Esophagus (tissue), 2 donors: ENCODE data around the gene MCC. TPM values are rescaled to one million over a fixed set of nuclear protein-coding genes. Genes with fewer than 3 reads are reported as not detected.

Experiments
- H3K27ac ChIP-seq, 2 donors: one replicate each; pipeline ENCODE4 v1.5.1; 2013; ENCODE audit warnings: low read depth in 2 of 2, mild to moderate bottlenecking in 2 of 2, inconsistent platforms in 1 of 2, low read length in 1 of 2, moderate library complexity in 1 of 2
- H3K27me3 ChIP-seq, 2 donors: one replicate each; pipeline ENCODE4 v1.6.1; 2013; ENCODE audit warnings: low read length in 2 of 2, control low read depth in 1 of 2, mild to moderate bottlenecking in 1 of 2; ENCODE audit not compliant: insufficient read depth in 2 of 2, control insufficient read depth in 1 of 2
- H3K36me3 ChIP-seq, 2 donors: one replicate each; pipeline ENCODE4 v1.6.1; 2013; ENCODE audit warnings: low read length in 1 of 2; ENCODE audit not compliant: control insufficient read depth in 2 of 2, insufficient read depth in 2 of 2
- H3K4me1 ChIP-seq, 2 donors: one replicate each; pipeline ENCODE4 v1.6.1; 2013; ENCODE audit warnings: low read length in 1 of 2; ENCODE audit not compliant: control insufficient read depth in 2 of 2, insufficient read depth in 2 of 2
- H3K4me3 ChIP-seq, 2 donors: one replicate each; pipeline ENCODE4 v1.5.1; 2013; ENCODE audit warnings: low read length in 2 of 2, mild to moderate bottlenecking in 2 of 2, low read depth in 1 of 2, moderate library complexity in 1 of 2
- H3K9me3 ChIP-seq, 2 donors: one replicate each; pipeline ENCODE4 v1.6.1; 2013; ENCODE audit warnings: mild to moderate bottlenecking in 2 of 2, low read depth in 1 of 2, low read length in 1 of 2, moderate library complexity in 1 of 2; ENCODE audit not compliant: control insufficient read depth in 2 of 2, insufficient read depth in 1 of 2
- WGBS, 2 donors: extraction: QIAGEN DNeasy Blood & Tissue Kit; methylation state at CpG; one replicate each; pipeline ENCODE4 v1.1.7; 2013; 5-methylcytosine and 5-hydroxymethylcytosine counted together
- polyA plus RNA-seq, 2 donors: library from polyadenylated mRNA; stranded (reverse); fragments of 200-250 nt; gene quantifications; one replicate each; pipeline ENCODE4 v1.2.3, GENCODE V29; 2013
- donor health status: healthy with polysubstance abuse.
- donor health status: Bipolar disorder and iron deficiency.

MCC gene
- polyA plus RNA-seq, 2 donors = 7.2 to 8.3 TPM

DNA sequence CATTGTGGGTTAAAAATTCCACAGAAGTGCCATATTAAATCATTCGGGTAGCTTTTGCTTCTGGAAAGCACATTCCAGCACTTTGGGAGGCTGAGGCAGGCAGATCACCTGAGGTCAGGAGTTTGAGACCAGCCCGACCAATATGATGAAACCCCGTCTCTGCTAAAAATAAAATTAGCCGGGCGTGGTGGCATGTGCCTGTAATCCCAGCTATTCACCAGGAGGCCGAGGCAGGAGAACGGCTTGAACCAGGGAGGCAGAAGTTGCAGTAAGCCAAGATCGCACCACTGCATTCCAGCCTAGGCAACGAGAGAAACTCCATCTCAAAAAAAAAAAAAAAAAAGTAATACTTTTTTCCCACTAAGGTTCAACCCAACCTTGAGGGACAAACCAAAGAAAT is 243.3 kb downstream of the MCC start:
- Histone ChIP-seq H3K27me3 (no peaks in the 10 kb centered on the region), H3K4me1 (peaks cover 5% of the 10 kb centered on the region in 2 donors), H3K36me3 (peaks cover 0 to 2% of the 10 kb centered on the region in 2 donors), H3K4me3 (no peak overlapping the region), H3K27ac (no peak overlapping the region), H3K9me3 (no peaks in the 10 kb centered on the region)
- WGBS, 2 donors = 78 to 81% methylated on average over 9 of the region's 9 CpGs

DNA sequence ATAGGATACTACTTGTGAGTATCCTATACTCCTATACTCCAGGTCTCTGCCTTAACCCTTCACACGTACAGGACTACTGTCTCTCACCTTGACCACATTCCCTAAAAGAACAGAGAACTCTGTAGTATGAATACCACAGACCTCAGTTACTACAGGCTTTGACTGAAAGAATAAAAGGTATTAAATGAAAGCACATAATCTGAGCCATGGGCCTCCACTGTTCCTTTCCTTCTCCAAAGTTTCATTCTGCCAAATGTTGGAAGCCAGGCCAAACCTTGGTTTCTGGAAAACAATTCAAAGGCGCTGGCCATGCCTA is 244.9 kb downstream of the MCC start:
- Histone ChIP-seq H3K4me1 (peaks cover 5% of the 10 kb centered on the region in 2 donors), H3K36me3 (peaks cover 0 to 2% of the 10 kb centered on the region in 2 donors), H3K27ac (peak overlapping the region; percentile 9 to 50), H3K4me3 (no peak overlapping the region), H3K9me3 (no peaks in the 10 kb centered on the region), H3K27me3 (no peaks in the 10 kb centered on the region)
- 62 to 74% methylated on average over 2 of the region's 2 CpGs for WGBS, 2 donors

DNA sequence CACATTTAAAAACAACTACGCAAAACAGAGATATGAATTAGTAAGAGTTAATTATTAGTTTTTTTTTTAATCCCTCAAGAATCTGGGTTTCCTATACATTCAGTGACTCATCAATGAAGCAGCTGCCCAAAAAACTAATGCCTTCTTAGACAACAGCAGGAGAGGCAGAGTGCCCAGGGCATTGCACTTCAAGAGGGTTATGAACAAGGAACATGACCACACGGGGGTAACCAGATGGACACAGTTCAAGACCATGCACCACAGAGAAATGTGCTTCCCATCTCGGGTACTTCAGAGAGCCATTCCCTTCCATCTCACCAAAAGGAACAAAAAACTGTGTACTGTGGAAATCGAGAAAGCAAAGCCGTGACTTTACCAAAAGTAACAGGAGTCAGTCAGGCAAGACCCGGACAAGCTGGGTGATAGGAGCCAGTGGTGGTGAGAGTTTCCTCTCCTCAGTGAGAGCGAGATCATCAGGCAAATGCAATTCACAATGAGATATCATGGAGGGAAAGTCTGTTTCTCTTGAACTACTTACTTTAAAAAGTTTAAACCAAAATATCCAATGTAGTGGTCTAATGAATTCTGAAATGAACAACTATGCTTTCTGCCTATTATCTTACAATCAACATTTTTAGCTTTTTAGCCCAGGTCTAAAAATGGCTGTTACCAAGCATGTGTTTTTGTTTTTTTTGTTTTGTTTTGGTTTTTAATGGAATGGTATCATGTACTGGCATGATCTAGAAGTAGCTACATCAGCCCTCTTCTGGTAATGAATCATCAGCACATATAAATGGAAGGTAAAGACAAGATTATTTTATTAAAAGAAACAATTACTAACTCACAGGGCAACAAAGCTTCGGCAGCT is 245.5 kb downstream of the MCC start:
- Histone ChIP-seq H3K27me3 (no peaks in the 10 kb centered on the region), H3K36me3 (peaks cover 0 to 2% of the 10 kb centered on the region in 2 donors), H3K4me1 (peaks cover 5% of the 10 kb centered on the region in 2 donors), H3K9me3 (no peaks in the 10 kb centered on the region), H3K4me3 (no peak overlapping the region), H3K27ac (peak overlapping the region; percentile 52 to 71)
- WGBS, 2 donors = 61 to 67% methylated on average over 8 of the region's 8 CpGs

DNA sequence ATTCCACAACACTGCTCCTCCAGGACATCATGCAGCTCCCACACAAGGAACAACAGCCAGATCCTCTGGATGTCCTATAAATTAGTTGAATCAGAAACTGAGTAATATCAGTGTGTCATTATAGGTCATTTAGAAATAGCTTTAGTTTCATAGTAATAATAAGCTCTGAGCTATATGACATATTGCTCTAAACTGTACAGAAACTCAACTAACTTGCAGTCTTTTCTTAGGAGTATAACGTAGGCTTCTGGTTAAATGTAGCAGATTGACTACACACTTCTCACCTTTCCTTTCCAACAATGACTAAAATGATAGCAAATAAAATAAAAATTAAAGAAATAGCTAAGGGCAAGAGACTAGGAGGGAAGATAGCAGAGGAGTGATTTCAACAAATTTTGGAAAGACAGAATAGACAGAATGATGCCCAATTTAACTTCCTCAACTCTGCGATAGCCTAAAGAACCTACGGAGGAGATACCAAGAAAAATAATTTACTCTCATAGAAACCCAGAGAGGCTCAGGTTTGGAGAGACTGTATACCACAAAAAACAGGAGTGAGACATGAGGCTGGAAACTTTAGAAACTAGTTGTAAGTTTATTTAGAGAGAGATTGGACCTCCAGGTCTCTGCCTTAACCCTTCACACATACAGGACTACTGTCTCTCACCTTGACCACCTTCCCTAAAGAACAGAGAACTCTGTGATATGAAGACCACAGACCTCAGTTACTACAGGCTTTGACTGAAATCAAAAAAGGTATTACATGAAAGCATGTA is 247.1 kb downstream of the MCC start:
- H3K9me3 ChIP-seq = no peaks in the 10 kb centered on the region
- 89 to 95% methylated on average over 3 of the region's 3 CpGs for WGBS, 2 donors

DNA sequence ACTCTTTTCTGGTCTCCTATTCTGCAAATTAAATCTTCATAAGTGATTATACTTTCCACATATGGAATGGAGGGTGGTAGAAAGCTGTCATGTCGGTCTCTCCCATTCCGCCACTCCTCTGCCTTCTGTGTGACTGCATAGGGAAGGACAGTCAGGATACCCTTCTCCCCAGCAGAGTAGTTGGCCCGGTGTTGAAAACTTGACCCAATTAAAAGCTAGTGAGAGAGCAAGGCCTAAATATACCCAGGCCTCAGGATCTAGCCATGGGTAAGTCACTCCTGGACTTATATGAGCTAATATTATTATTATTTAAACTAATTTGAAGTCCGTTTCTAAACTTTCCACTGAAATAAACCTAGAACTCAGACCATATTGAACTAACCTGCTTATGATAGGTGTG is 248.2 kb downstream of the MCC start:
- H3K36me3 ChIP-seq = peaks cover 0 to 2% of the 10 kb centered on the region in 2 donors
- no peak overlapping the region for H3K4me3 ChIP-seq
- H3K27ac ChIP-seq = no peak overlapping the region
- H3K4me1 ChIP-seq = peaks cover 5% of the 10 kb centered on the region in 2 donors
- WGBS, 2 donors = 97 to 98% methylated on average over 4 of the region's 4 CpGs
- no peaks in the 10 kb centered on the region for H3K27me3 ChIP-seq
- no peaks in the 10 kb centered on the region for H3K9me3 ChIP-seq

More for the DNA sequence above, 247.1 kb downstream of the MCC start:
- Histone ChIP-seq H3K4me3 (no peak overlapping the region), H3K36me3 (peaks cover 0 to 2% of the 10 kb centered on the region in 2 donors), H3K27ac (no peak overlapping the region), H3K27me3 (no peaks in the 10 kb centered on the region), H3K4me1 (peaks cover 5% of the 10 kb centered on the region in 2 donors)

DNA sequence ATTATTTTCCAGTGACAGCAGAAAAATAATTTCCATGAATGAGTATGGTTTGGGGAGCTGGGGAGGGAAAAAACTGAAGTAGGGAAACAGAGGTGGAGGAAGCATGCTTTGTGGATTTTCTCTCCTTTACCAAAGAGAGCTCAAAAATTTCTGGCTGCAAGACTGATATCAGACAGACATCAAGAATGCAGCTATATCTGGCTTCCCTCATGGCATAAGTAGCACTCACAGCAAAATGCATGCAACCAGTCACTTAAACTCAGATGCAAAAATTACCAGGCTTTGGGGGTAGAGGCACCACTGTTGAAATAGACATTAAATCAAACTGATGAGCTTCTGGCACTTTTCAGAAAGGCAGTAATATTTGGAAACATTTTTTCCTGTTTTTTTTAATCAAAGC is 250.4 kb downstream of the MCC start:
- Histone ChIP-seq H3K4me3 (no peak overlapping the region), H3K27me3 (no peaks in the 10 kb centered on the region), H3K27ac (no peak overlapping the region), H3K36me3 (peaks cover 0 to 2% of the 10 kb centered on the region in 2 donors), H3K9me3 (no peaks in the 10 kb centered on the region), H3K4me1 (peaks cover 2 to 3% of the 10 kb centered on the region in 2 donors)

DNA sequence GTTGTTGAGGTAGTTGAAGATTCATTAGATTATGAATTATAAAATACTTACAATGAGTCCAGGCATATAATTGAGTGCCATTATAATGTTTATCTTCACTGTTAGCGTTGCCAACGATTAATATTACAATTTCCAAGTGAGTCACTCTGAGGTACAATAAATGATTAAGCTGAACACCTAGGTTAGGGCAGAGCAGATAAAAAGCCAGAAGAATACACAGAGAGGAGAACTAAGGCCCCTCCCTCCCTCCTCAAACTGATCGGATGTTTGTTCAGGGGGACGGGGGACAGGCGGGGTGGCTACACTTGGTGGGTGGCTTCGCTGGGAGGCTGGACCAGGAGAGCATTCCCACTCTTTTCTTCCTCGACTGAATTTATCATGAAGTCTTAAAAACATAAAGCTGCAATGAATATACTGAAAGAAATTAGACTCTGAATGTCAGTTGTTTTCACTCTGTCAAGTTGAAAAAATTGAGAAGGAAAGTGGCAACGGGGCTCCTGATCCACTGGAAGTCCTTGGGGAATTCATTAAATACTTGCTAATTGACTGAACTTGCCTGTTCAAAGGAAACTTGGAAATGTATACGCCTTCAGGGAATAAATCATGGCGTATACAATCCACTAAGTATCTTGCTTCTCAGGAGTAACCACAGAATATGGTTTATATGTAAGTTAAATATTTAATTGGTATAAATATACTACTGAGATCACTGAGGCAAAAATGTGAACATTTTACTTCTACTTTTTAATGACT is 251.5 kb downstream of the MCC start:
- Histone ChIP-seq H3K36me3 (peaks cover 0 to 2% of the 10 kb centered on the region in 2 donors), H3K27ac (no peak overlapping the region), H3K27me3 (no peaks in the 10 kb centered on the region), H3K9me3 (no peaks in the 10 kb centered on the region), H3K4me1 (no peaks in the 10 kb centered on the region), H3K4me3 (no peak overlapping the region)
- WGBS, 2 donors = 56 to 57% methylated on average over 10 of the region's 10 CpGs

DNA sequence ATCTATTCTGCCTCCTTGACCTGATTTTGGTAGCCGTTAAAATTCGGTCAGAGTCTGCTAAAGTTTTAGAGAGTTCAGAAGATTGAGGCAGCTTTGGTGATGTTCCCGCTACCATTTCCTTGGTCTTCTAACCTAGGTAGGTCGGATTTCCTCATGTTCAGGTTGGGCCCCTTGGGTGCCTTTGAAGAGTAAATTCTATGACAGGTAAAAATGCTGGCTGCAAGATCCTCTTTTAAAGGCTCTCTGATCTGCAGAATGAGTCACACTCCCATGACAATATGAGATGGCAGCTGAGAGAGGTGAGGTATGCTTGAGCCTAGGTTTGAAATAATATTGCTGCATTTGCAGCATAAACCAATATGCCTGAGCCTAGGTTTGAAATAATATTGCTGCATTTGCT is 252.4 kb downstream of the MCC start:
- Histone ChIP-seq H3K36me3 (peaks cover 0 to 2% of the 10 kb centered on the region in 2 donors), H3K4me1 (no peaks in the 10 kb centered on the region), H3K9me3 (no peaks in the 10 kb centered on the region), H3K27ac (no peak overlapping the region), H3K27me3 (no peaks in the 10 kb centered on the region), H3K4me3 (no peak overlapping the region)
- 85 to 90% methylated on average over 4 of the region's 4 CpGs for WGBS, 2 donors

DNA sequence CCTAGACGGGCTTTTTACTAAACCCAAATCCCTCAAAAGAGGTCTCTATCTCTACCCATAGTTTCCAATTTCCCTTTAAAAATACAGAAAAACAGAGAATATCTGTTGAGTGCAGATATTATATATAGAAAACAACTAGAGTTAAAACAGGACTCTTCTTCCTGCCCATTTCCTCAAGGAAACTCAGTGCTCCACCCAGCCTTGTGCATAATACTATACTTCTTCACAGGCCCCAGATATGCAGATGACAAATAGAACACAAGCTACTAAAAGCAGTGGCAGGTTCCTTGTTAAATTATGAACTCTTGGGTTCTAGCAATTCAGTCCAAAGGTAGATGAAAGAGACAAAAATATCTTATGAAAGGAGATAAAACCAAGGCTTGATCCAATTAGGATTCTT is 253.7 kb downstream of the MCC start:
- Histone ChIP-seq H3K4me1 (no peaks in the 10 kb centered on the region), H3K27ac (no peak overlapping the region)
- 69 to 77% methylated on average over 1 of the region's 1 CpG for WGBS, 2 donors

More for the DNA sequence above, 253.7 kb downstream of the MCC start:
- Histone ChIP-seq H3K27me3 (no peaks in the 10 kb centered on the region), H3K36me3 (no peaks in the 10 kb centered on the region), H3K9me3 (no peaks in the 10 kb centered on the region), H3K4me3 (no peak overlapping the region)
